ENCODE data around the gene ENDOV.

The ENDOV gene

DNA sequence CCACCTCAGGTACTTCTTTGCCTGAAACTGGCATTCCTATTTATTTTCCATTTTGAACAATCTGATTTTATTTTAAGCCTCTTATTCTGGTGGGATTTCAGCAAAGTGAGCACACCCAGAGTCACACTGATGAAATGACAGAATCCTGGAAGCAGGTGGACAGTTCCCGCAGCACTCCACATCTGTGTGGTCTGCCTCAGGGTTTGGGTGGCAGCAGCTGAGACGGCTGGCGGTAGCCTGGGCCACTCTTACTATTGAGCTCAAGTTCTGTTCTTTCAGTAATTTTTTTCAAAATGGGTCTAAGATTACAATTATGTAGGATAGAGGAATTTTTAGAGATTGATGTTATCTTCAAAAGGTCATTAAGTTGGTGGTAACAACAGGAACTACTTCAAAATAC, 32.5 kb upstream of the ENDOV start:
- TF ChIP-seq, protein P1, sequence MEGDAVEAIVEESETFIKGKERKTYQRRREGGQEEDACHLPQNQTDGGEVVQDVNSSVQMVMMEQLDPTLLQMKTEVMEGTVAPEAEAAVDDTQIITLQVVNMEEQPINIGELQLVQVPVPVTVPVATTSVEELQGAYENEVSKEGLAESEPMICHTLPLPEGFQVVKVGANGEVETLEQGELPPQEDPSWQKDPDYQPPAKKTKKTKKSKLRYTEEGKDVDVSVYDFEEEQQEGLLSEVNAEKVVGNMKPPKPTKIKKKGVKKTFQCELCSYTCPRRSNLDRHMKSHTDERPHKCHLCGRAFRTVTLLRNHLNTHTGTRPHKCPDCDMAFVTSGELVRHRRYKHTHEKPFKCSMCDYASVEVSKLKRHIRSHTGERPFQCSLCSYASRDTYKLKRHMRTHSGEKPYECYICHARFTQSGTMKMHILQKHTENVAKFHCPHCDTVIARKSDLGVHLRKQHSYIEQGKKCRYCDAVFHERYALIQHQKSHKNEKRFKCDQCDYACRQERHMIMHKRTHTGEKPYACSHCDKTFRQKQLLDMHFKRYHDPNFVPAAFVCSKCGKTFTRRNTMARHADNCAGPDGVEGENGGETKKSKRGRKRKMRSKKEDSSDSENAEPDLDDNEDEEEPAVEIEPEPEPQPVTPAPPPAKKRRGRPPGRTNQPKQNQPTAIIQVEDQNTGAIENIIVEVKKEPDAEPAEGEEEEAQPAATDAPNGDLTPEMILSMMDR (conservative IDR thresholded peaks at IDR 0.05) = no peak
- no peak overlapping the region for H3K27ac ChIP-seq

DNA sequence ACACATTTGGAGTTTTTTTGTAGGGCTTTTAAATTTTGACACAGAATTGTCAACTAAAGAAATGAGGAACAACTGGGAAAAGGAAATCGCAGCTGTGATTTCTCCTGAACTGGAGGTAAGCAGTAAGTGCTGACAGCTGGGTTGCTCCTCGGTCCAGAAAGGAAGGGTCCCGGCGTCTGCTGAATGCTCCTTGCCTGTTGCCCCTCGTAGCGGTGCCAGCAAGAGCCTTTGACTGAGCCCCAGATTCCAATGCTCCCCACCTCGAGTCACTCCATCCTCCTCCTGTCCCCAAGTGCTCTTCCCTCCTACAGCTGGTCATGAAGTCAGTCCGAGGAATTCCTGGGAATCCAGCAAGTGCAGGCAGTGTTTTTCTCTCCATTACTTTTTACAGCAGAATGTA, 32.0 kb upstream of the ENDOV start:
- TF ChIP-seq, protein P1 (conservative IDR thresholded peaks at IDR 0.05) = no peak
- no peak overlapping the region for H3K27ac ChIP-seq

DNA sequence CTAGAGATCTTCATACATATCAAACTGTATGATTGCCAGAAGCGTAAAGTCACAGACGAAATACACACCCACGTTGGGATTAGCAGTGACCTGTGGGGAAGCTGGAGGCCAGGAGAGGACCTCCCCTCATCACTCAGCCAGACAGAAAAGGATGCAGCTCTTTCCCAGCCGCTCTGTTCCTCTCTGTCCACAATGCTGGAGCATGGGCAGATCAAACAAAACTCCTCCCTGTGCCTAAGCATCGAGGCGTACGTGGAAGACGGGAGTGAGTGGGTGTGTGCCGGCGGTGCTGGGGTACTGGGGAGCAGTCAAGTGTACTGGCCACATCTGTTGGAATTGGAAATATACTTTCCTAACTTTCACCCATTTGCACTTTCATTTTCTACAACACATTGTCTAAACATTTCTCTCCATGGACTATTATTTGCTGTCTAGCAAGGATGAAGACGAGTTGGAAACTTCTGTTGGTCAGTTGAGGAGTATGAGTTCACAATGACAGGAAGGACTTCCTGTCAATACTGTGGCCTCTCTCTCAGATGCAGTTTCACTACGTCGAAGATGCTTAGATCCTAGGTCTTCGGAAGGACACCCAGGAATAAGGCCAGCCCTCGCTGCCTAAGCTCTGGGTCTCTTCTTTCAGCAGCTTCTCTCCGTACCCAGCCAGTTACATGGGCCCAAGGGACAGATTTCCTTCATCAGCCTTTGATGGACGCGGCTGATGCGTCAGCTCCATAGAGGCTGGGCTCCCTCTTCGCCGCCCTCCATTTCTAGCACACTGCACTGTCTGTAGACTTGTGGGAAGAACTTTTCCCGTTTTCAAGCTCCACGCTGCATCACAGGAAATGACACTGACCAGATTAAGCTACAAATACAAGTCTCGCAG, 30.6 kb upstream of the ENDOV start:
- TF ChIP-seq, protein P1 (conservative IDR thresholded peaks at IDR 0.05) = no peak
- H3K27ac ChIP-seq = no peak overlapping the region

DNA sequence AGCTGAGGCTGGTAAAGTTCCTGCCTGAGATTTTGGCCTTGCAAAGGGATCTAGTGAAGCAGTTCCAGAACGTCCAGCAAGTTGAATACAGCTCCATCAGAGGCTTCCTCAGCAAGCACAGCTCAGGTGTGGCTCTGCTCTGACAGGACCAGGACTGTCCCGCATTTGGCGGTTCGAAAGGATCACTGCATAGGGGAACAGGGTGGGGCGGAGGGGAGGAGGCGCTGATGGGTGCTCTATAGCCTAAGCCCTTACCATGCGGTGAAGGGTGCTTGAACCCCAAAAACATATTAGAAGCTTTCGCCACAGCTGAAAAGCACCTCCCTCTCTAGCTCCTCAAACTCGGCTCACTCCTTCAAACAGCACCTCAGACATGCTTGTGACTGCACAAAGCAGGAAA, 29.9 kb upstream of the ENDOV start:
- TF ChIP-seq, protein P1 (conservative IDR thresholded peaks at IDR 0.05) = no peak
- no peak overlapping the region for H3K27ac ChIP-seq

DNA sequence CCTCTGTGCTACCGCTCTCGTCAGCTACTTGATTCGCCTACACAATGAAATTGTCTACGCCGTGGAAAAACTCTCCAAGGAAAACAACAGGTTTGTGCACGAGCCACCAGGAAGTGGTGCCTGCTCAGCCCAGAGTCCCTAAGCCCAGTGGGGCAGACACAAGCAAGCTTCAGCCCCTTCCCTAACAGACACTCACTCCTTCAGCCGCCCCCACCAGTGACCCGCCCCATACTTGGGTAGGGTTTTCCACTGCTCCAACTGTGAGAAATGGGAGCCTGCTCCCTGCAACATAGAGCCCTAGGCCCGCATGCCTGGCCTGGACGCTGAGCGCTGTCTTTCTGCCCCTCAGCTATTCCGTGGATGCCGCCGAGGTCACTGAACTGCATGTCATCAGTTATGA, 28.6 kb upstream of the ENDOV start:
- TF ChIP-seq, protein P1 (conservative IDR thresholded peaks at IDR 0.05) = no peak
- H3K27ac ChIP-seq = no peak overlapping the region

DNA sequence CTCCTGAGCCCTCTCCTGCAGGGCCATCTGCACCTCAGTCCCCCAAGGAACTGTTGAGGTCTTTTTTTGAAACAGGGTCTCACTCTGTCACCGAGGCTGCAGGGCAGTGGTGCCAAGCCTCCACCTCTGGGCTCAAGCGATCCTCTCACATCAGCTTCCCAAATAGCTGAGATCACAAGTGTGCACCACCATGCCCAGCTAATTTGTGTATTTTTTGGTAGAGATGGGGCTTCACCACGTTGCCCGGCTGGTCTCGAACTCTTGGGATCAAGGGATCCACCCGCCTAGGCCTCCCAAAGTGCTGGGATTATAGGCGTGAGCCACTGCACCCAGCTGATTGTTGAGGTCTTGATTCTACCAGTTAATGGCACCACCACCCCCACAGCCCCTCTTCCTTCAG, 27.9 kb upstream of the ENDOV start:
- TF ChIP-seq, protein P1 (conservative IDR thresholded peaks at IDR 0.05) = no peak
- H3K27ac ChIP-seq = no peak overlapping the region

DNA sequence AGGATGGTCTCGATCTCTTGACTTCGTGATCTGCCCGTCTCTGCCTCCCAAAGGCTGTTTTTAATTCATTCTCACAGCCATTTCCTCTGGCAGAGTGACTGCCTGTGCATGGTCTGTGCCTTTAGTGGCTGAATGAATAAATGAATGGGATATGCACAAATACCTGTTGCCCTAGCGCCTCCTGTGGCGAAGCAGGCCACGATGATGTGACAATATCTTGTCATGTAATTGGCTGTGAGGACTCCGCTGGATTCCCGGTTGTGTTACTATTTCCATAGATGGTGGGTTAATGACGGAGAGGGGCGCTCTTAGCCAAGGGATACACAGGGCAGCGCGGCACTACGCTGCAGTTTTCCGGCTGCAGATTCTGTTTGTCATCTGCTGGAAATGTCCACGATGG, 26.8 kb upstream of the ENDOV start:
- H3K27ac ChIP-seq = no peak overlapping the region
- TF ChIP-seq, protein P1 (conservative IDR thresholded peaks at IDR 0.05) = no peak

All from VCaP (cell line).